Measurements from ENCODE around the gene SLC6A19.

DNA sequence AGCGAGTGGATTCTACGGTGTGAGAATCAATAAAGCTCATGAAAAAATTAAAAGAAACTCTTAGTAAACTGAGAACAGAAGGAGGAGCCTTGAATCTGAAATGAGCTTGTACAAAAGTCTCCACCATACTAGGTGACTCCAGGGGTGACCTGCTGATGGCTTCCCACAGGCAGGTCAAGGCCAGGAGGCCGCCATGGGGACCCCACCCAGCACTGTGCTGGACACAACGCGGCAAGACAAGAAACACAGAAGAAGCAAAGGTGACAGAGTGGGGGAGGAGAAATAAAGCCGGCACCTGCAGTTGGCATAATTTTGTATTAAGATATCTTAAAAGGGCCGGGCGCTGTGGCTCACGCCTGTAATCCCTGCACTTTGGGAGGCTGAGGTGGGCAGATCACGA, 12.1 kb upstream of the SLC6A19 start:
- TF ChIP-seq SAFB2 (IDR thresholded peaks at IDR 0.05; ENCODE audit: borderline replicate concordance, low read depth, low read length, severe bottlenecking) (no peak), SAFB (IDR thresholded peaks at IDR 0.05; ENCODE audit: borderline replicate concordance, low read depth, low read length) (no peak), TAF15 (IDR thresholded peaks at IDR 0.05; ENCODE audit: low read depth, low read length) (no peak), YY1 (IDR thresholded peaks at IDR 0.05; ENCODE audit: borderline replicate concordance in 1 of 3, control insufficient read depth in 1 of 3, extremely low read depth in 1 of 3, insufficient read depth in 3 of 3, insufficient read length in 1 of 3, insufficient replicate concordance in 2 of 3, low read depth in 1 of 3, low read length in 2 of 3) (no peak), ZNF76 (CRISPR knock-in tag; IDR thresholded peaks at IDR 0.05; ENCODE audit: borderline replicate concordance) (no peak), MTA1 (IDR thresholded peaks at IDR 0.05; ENCODE audit: borderline replicate concordance) (no peak), ETV5 (CRISPR knock-in tag; IDR thresholded peaks at IDR 0.05; ENCODE audit: low read depth) (no peak), RFX5 (IDR thresholded peaks at IDR 0.05; ENCODE audit: low read depth, low read length) (no peak), CBX8 (IDR thresholded peaks at IDR 0.05; ENCODE audit: borderline replicate concordance, extremely low read depth, low read depth, low read length, poor library complexity, severe bottlenecking) (no peak), TAF1 (IDR thresholded peaks at IDR 0.05; ENCODE audit: control insufficient read depth, extremely low read depth, insufficient read depth, low read length, severe bottlenecking) (no peak)
- TF ChIP-seq, protein P1, sequence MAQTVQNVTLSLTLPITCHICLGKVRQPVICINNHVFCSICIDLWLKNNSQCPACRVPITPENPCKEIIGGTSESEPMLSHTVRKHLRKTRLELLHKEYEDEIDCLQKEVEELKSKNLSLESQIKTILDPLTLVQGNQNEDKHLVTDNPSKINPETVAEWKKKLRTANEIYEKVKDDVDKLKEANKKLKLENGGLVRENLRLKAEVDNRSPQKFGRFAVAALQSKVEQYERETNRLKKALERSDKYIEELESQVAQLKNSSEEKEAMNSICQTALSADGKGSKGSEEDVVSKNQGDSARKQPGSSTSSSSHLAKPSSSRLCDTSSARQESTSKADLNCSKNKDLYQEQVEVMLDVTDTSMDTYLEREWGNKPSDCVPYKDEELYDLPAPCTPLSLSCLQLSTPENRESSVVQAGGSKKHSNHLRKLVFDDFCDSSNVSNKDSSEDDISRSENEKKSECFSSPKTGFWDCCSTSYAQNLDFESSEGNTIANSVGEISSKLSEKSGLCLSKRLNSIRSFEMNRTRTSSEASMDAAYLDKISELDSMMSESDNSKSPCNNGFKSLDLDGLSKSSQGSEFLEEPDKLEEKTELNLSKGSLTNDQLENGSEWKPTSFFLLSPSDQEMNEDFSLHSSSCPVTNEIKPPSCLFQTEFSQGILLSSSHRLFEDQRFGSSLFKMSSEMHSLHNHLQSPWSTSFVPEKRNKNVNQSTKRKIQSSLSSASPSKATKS (CRISPR knock-in tag; IDR thresholded peaks at IDR 0.05), result no peak
- TF ChIP-seq, protein P2, sequence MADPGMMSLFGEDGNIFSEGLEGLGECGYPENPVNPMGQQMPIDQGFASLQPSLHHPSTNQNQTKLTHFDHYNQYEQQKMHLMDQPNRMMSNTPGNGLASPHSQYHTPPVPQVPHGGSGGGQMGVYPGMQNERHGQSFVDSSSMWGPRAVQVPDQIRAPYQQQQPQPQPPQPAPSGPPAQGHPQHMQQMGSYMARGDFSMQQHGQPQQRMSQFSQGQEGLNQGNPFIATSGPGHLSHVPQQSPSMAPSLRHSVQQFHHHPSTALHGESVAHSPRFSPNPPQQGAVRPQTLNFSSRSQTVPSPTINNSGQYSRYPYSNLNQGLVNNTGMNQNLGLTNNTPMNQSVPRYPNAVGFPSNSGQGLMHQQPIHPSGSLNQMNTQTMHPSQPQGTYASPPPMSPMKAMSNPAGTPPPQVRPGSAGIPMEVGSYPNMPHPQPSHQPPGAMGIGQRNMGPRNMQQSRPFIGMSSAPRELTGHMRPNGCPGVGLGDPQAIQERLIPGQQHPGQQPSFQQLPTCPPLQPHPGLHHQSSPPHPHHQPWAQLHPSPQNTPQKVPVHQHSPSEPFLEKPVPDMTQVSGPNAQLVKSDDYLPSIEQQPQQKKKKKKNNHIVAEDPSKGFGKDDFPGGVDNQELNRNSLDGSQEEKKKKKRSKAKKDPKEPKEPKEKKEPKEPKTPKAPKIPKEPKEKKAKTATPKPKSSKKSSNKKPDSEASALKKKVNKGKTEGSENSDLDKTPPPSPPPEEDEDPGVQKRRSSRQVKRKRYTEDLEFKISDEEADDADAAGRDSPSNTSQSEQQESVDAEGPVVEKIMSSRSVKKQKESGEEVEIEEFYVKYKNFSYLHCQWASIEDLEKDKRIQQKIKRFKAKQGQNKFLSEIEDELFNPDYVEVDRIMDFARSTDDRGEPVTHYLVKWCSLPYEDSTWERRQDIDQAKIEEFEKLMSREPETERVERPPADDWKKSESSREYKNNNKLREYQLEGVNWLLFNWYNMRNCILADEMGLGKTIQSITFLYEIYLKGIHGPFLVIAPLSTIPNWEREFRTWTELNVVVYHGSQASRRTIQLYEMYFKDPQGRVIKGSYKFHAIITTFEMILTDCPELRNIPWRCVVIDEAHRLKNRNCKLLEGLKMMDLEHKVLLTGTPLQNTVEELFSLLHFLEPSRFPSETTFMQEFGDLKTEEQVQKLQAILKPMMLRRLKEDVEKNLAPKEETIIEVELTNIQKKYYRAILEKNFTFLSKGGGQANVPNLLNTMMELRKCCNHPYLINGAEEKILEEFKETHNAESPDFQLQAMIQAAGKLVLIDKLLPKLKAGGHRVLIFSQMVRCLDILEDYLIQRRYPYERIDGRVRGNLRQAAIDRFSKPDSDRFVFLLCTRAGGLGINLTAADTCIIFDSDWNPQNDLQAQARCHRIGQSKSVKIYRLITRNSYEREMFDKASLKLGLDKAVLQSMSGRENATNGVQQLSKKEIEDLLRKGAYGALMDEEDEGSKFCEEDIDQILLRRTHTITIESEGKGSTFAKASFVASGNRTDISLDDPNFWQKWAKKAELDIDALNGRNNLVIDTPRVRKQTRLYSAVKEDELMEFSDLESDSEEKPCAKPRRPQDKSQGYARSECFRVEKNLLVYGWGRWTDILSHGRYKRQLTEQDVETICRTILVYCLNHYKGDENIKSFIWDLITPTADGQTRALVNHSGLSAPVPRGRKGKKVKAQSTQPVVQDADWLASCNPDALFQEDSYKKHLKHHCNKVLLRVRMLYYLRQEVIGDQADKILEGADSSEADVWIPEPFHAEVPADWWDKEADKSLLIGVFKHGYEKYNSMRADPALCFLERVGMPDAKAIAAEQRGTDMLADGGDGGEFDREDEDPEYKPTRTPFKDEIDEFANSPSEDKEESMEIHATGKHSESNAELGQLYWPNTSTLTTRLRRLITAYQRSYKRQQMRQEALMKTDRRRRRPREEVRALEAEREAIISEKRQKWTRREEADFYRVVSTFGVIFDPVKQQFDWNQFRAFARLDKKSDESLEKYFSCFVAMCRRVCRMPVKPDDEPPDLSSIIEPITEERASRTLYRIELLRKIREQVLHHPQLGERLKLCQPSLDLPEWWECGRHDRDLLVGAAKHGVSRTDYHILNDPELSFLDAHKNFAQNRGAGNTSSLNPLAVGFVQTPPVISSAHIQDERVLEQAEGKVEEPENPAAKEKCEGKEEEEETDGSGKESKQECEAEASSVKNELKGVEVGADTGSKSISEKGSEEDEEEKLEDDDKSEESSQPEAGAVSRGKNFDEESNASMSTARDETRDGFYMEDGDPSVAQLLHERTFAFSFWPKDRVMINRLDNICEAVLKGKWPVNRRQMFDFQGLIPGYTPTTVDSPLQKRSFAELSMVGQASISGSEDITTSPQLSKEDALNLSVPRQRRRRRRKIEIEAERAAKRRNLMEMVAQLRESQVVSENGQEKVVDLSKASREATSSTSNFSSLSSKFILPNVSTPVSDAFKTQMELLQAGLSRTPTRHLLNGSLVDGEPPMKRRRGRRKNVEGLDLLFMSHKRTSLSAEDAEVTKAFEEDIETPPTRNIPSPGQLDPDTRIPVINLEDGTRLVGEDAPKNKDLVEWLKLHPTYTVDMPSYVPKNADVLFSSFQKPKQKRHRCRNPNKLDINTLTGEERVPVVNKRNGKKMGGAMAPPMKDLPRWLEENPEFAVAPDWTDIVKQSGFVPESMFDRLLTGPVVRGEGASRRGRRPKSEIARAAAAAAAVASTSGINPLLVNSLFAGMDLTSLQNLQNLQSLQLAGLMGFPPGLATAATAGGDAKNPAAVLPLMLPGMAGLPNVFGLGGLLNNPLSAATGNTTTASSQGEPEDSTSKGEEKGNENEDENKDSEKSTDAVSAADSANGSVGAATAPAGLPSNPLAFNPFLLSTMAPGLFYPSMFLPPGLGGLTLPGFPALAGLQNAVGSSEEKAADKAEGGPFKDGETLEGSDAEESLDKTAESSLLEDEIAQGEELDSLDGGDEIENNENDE (IDR thresholded peaks at IDR 0.05; ENCODE audit: low read depth, low read length), result no peak

Measured in K562 (cell line).